Uterus (tissue), 4 donors: ENCODE measurements around the gene AMACR. TPM values are rescaled to one million over a fixed set of nuclear protein-coding genes. Genes with fewer than 3 reads are reported as not detected.

ENCODE experiments used
- DNase-seq, 2 donors: peaks; one replicate each; pipeline ENCODE4 v3.0.0-alpha.2; 2019 to 2020
- H3K27ac ChIP-seq, 2 donors: fragments of 200-600 bp; sonication (generic); 1 replicate in 1 of 2; 2 replicates in 1 of 2; pipeline ENCODE4 v1.5.1; 2016 to 2018
- H3K27me3 ChIP-seq, 2 donors: fragments of 200-600 bp; sonication (generic); one replicate each; pipeline ENCODE4 v1.5.1; 2018 to 2019; ENCODE audit warnings: control low read depth in 1 of 2
- H3K36me3 ChIP-seq, 2 donors: fragments of 200-600 bp; sonication (generic); one replicate each; pipeline ENCODE4 v1.5.1; 2019; ENCODE audit warnings: control low read depth in 1 of 2
- H3K4me1 ChIP-seq, 2 donors: fragments of 200-600 bp; sonication (generic); one replicate each; pipeline ENCODE4 v1.5.1; 2018 to 2019; ENCODE audit warnings: control low read depth in 1 of 2
- H3K4me3 ChIP-seq, 2 donors: fragments of 200-600 bp; sonication (generic); 1 replicate in 1 of 2; 2 replicates in 1 of 2; pipeline ENCODE4 v1.5.1; 2018 to 2019; ENCODE audit warnings: mild to moderate bottlenecking in 1 of 2
- H3K9me3 ChIP-seq, 2 donors: fragments of 200-600 bp; sonication (generic); one replicate each; pipeline ENCODE4 v1.5.1; 2019; ENCODE audit warnings: control low read depth in 1 of 2
- POLR2A ChIP-seq, 2 donors: fragments of 450-650 bp; IDR thresholded peaks; one replicate each; pipeline ENCODE4 v1.6.1; 2016; ENCODE audit warnings: antibody characterized with exemption in 2 of 2, mild to moderate bottlenecking in 1 of 2, moderate library complexity in 1 of 2
- intact Hi-C: fragments of 100-400 bp; cut with DNase I; formaldehyde crosslinking; loops from one replicate; pipeline ENCODE4 v1.15.1; 2023; ENCODE audit warnings: low total_unique reads
- total RNA-seq, 4 donors: library from RNA; depleted of rRNA in 3 of 4; stranded (reverse); fragments of >200 nt in 3 of 4; gene quantifications; one replicate each; pipeline versions ENCODE4 v1.1.0 to v1.2.4, GENCODE V29; 2014 to 2023
- TF ChIP-seq, protein P1 (sequence below), 4 experiments: fragments of 200-600 bp in 2 of 4; fragments of 450-650 bp in 2 of 4; sonication (generic) in 2 of 4; IDR thresholded peaks; one replicate each; pipeline ENCODE4 v1.5.1; 2016 to 2019; ENCODE audit warnings: antibody characterized with exemption in 4 of 4, mild to moderate bottlenecking in 2 of 4, moderate library complexity in 1 of 4
- donor health status: DM: yes; HTN: yes; CAD: no.

Gene AMACR
- total RNA-seq, 4 donors from 2014 or later: 7.9 to 14.9 (median 9.0) TPM

GRCh38 chr5:33941090-33941489 lies 66.8 kb downstream of the AMACR start:
- TF ChIP-seq, protein P1, sequence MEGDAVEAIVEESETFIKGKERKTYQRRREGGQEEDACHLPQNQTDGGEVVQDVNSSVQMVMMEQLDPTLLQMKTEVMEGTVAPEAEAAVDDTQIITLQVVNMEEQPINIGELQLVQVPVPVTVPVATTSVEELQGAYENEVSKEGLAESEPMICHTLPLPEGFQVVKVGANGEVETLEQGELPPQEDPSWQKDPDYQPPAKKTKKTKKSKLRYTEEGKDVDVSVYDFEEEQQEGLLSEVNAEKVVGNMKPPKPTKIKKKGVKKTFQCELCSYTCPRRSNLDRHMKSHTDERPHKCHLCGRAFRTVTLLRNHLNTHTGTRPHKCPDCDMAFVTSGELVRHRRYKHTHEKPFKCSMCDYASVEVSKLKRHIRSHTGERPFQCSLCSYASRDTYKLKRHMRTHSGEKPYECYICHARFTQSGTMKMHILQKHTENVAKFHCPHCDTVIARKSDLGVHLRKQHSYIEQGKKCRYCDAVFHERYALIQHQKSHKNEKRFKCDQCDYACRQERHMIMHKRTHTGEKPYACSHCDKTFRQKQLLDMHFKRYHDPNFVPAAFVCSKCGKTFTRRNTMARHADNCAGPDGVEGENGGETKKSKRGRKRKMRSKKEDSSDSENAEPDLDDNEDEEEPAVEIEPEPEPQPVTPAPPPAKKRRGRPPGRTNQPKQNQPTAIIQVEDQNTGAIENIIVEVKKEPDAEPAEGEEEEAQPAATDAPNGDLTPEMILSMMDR (IDR thresholded peaks at IDR 0.05): no peak
- TF ChIP-seq POLR2A (IDR thresholded peaks at IDR 0.05): no peak
- H3K27me3 ChIP-seq: peaks cover 8 to 18% of the 10 kb centered on the region in 2 donors
- no peak for DNase-seq
- H3K4me1 ChIP-seq: peaks cover 0 to 7% of the 10 kb centered on the region in 2 donors
- H3K9me3 ChIP-seq: no peaks in the 10 kb centered on the region
- H3K27ac ChIP-seq: no peak overlapping the region
- no peaks in the 10 kb centered on the region for H3K36me3 ChIP-seq
- intact Hi-C loops: no loop called here
- no peak overlapping the region for H3K4me3 ChIP-seq

- H3K9me3 ChIP-seq: no peaks in the 10 kb centered on the region
- H3K27me3 ChIP-seq: peaks cover 8 to 23% of the 10 kb centered on the region in 2 donors
- no peak for DNase-seq
Measured at GRCh38 chr5:33939556-33940262, 68.1 kb downstream of the AMACR start.

DNA sequence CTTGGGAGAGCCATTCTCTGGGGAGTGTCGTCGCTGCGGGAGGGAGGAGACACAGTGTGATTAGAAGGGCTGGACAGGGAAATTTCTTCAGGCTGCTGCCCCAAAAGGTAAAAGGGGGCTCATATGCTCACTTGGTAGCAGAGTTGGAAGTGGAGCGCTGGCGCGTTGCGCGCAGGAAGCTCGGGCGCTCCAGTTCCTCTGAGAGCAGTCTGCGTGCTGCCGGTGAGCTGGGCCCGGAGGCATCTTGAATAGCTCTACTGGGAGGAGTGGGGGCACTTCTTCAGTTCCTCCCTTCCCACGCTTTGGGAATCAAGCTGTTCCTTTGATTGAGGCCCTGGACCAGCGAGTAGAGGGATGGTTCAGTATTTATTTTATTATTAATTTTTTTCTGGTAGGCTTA lies 69.0 kb downstream of the AMACR start:
- Histone ChIP-seq H3K9me3 (no peaks in the 10 kb centered on the region), H3K36me3 (no peaks in the 10 kb centered on the region), H3K4me3 (no peak overlapping the region), H3K27me3 (peaks cover 8 to 23% of the 10 kb centered on the region in 2 donors), H3K4me1 (peaks cover 0 to 7% of the 10 kb centered on the region in 2 donors), H3K27ac (no peak overlapping the region)
- no peak for DNase-seq
- TF ChIP-seq, protein P1 (IDR thresholded peaks at IDR 0.05): no peak
- TF ChIP-seq POLR2A (IDR thresholded peaks at IDR 0.05): no peak
- intact Hi-C loops: loop anchor here (10.0 kb wide), 1 partner anchor 494 kb away; the partner anchor contains the start of gene TARS1

More at GRCh38 chr5:33939556-33940262, 68.1 kb downstream of the AMACR start:
- intact Hi-C loops: loop anchor here (10.0 kb wide), 1 partner anchor 495 kb away; the partner anchor contains the start of gene TARS1
- no peak for TF ChIP-seq POLR2A (IDR thresholded peaks at IDR 0.05)
- TF ChIP-seq, protein P1 (IDR thresholded peaks at IDR 0.05): no peak
- Histone ChIP-seq H3K4me1 (peaks cover 0 to 7% of the 10 kb centered on the region in 2 donors), H3K36me3 (no peaks in the 10 kb centered on the region), H3K27ac (no peak overlapping the region), H3K4me3 (no peak overlapping the region)

DNA sequence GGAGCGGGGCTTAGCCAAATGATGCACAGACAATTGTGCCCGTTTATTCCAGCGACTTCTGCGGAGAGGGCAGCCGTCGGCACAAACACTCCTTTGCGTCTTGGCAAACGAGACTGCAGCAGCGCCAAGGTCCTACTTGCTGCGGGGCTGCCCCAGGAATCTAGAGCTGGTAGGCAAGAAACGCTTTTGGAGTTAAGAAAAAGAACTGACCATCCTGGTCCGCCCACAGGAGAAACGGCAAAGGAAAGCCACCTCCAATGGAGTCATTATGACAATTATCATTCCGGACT lies 69.4 kb downstream of the AMACR start:
- Histone ChIP-seq H3K27ac (no peak overlapping the region), H3K27me3 (peaks cover 8 to 23% of the 10 kb centered on the region in 2 donors), H3K9me3 (no peaks in the 10 kb centered on the region), H3K4me3 (no peak overlapping the region), H3K4me1 (peaks cover 0 to 7% of the 10 kb centered on the region in 2 donors), H3K36me3 (no peaks in the 10 kb centered on the region)
- no peak for DNase-seq
- intact Hi-C loops: loop anchor here (10.0 kb wide), 1 partner anchor 494 kb away; the partner anchor contains the start of gene TARS1
- TF ChIP-seq, protein P1 (IDR thresholded peaks at IDR 0.05): no peak
- TF ChIP-seq POLR2A (IDR thresholded peaks at IDR 0.05): no peak

- DNase-seq: no peak
- Histone ChIP-seq H3K36me3 (no peaks in the 10 kb centered on the region), H3K9me3 (no peaks in the 10 kb centered on the region), H3K27ac (no peak overlapping the region), H3K4me3 (no peak overlapping the region), H3K27me3 (peaks cover 8 to 23% of the 10 kb centered on the region in 2 donors), H3K4me1 (peaks cover 0 to 7% of the 10 kb centered on the region in 2 donors)
- intact Hi-C loops: loop anchor here (10.0 kb wide), 1 partner anchor 493 kb away; the partner anchor contains the start of gene TARS1
- TF ChIP-seq, protein P1 (IDR thresholded peaks at IDR 0.05): no peak
- TF ChIP-seq POLR2A (IDR thresholded peaks at IDR 0.05): no peak
Measured at GRCh38 chr5:33937707-33938506, 69.9 kb downstream of the AMACR start.
